Panc1 (cell line): Measurements from ENCODE around the gene GRIP1.

Source experiments
- POLR2AphosphoS5 ChIP-seq: IDR thresholded peaks from 2 replicates; pipeline ENCODE4 v1.6.1; 2012; ENCODE audit warnings: mild to moderate bottlenecking, low read depth, low read length, moderate library complexity
- SIN3A ChIP-seq: IDR thresholded peaks from 2 replicates; pipeline ENCODE4 v1.6.1; 2012; ENCODE audit warnings: low read depth, mild to moderate bottlenecking, low read length, moderate library complexity, borderline replicate concordance; ENCODE audit not compliant: insufficient read depth
- TCF7L2 ChIP-seq: IDR thresholded peaks from 2 replicates; pipeline ENCODE4 v1.6.1; 2011; ENCODE audit warnings: mild to moderate bottlenecking, low read depth, low read length, inconsistent platforms
- TF ChIP-seq, protein P1 (sequence below): fragments of 450-650 bp; IDR thresholded peaks from 2 replicates; pipeline ENCODE4 v1.5.1; 2017; ENCODE audit warnings: mild to moderate bottlenecking
- TF ChIP-seq, protein P2 (sequence below), 2 experiments: IDR thresholded peaks; 2 replicates each; pipeline ENCODE4 v1.6.1; 2011 to 2012; ENCODE audit warnings: low read depth in 2 of 2, control low read depth in 1 of 2, low read length in 1 of 2, mild to moderate bottlenecking in 1 of 2, moderate library complexity in 1 of 2; ENCODE audit not compliant: insufficient read depth in 1 of 2

DNA sequence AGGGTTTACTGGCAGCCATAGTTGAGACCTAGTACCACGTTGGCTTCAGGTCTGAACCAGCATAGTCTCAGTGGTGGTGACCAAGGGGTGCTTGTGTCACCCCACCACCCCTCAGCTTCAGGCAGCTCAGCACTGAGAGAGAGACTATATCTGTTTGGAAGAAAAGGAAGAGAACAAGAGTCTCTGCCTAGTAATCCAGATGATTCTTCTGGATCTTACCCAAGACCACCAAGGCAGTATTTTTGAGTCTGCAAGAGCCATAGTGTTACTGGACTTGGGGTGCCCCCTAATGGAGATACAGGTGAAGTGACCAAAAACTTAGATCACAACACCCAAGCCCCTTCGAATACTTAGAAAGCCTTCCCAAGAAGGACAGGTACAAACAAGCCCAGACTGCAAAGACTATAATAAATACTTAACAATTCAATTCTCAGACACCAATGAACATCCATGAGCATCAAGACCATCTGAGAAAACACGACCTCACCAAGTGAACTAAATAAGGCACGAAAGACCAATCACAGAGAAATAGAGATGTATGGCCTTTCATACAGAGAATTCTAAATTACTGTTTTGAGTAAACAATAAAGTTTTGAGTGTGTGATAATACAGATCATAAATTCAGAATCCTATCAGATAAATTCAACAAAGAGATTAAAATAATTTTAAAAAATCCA lies 269.5 kb downstream of the GRIP1 start:
- TF ChIP-seq, protein P1, sequence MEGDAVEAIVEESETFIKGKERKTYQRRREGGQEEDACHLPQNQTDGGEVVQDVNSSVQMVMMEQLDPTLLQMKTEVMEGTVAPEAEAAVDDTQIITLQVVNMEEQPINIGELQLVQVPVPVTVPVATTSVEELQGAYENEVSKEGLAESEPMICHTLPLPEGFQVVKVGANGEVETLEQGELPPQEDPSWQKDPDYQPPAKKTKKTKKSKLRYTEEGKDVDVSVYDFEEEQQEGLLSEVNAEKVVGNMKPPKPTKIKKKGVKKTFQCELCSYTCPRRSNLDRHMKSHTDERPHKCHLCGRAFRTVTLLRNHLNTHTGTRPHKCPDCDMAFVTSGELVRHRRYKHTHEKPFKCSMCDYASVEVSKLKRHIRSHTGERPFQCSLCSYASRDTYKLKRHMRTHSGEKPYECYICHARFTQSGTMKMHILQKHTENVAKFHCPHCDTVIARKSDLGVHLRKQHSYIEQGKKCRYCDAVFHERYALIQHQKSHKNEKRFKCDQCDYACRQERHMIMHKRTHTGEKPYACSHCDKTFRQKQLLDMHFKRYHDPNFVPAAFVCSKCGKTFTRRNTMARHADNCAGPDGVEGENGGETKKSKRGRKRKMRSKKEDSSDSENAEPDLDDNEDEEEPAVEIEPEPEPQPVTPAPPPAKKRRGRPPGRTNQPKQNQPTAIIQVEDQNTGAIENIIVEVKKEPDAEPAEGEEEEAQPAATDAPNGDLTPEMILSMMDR = peak; percentile 82
- TF ChIP-seq POLR2AphosphoS5 (no peak), SIN3A (no peak), TCF7L2 (no peak)
- TF ChIP-seq, protein P2, sequence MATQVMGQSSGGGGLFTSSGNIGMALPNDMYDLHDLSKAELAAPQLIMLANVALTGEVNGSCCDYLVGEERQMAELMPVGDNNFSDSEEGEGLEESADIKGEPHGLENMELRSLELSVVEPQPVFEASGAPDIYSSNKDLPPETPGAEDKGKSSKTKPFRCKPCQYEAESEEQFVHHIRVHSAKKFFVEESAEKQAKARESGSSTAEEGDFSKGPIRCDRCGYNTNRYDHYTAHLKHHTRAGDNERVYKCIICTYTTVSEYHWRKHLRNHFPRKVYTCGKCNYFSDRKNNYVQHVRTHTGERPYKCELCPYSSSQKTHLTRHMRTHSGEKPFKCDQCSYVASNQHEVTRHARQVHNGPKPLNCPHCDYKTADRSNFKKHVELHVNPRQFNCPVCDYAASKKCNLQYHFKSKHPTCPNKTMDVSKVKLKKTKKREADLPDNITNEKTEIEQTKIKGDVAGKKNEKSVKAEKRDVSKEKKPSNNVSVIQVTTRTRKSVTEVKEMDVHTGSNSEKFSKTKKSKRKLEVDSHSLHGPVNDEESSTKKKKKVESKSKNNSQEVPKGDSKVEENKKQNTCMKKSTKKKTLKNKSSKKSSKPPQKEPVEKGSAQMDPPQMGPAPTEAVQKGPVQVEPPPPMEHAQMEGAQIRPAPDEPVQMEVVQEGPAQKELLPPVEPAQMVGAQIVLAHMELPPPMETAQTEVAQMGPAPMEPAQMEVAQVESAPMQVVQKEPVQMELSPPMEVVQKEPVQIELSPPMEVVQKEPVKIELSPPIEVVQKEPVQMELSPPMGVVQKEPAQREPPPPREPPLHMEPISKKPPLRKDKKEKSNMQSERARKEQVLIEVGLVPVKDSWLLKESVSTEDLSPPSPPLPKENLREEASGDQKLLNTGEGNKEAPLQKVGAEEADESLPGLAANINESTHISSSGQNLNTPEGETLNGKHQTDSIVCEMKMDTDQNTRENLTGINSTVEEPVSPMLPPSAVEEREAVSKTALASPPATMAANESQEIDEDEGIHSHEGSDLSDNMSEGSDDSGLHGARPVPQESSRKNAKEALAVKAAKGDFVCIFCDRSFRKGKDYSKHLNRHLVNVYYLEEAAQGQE (IDR thresholded peaks at IDR 0.05; ENCODE audit: insufficient read depth in 1 of 2, low read depth in 2 of 2, low read length in 1 of 2) = no peak
